Body of pancreas (tissue), 4 donors: Measurements from ENCODE around the gene NKAPL.

Experiments
- POLR2A ChIP-seq, 3 donors: fragments of 450-650 bp; IDR thresholded peaks; one replicate each; pipeline ENCODE4 v1.6.1; 2016; ENCODE audit warnings: antibody characterized with exemption in 3 of 3, mild to moderate bottlenecking in 2 of 3
- TF ChIP-seq, protein P1 (sequence below), 7 experiments: fragments of 450-650 bp in 4 of 7; fragments of 200-600 bp in 3 of 7; sonication (generic) in 3 of 7; IDR thresholded peaks; one replicate each; pipeline ENCODE4 v1.5.1; 2016 to 2019; ENCODE audit warnings: antibody characterized with exemption in 7 of 7

DNA sequence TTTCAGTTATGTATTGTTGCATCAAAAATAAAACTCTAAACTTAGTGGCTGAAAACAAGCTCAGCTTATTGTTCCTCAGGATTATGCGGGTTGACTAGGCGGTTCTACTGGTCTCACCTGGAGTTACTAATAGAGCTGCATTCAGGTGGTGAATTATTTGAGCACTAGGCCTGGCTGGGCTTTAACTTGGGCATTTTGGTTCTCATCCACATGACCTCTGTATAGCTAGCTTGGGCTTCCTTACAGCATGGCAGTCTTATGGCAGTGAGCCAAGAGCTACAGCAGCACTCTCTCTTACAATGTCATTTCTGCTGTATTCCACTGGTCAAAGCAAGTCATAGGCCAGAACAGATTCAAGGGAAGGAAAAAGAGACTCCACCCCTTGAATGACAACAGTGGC lies 23.8 kb downstream of the NKAPL start:
- TF ChIP-seq, protein P1, sequence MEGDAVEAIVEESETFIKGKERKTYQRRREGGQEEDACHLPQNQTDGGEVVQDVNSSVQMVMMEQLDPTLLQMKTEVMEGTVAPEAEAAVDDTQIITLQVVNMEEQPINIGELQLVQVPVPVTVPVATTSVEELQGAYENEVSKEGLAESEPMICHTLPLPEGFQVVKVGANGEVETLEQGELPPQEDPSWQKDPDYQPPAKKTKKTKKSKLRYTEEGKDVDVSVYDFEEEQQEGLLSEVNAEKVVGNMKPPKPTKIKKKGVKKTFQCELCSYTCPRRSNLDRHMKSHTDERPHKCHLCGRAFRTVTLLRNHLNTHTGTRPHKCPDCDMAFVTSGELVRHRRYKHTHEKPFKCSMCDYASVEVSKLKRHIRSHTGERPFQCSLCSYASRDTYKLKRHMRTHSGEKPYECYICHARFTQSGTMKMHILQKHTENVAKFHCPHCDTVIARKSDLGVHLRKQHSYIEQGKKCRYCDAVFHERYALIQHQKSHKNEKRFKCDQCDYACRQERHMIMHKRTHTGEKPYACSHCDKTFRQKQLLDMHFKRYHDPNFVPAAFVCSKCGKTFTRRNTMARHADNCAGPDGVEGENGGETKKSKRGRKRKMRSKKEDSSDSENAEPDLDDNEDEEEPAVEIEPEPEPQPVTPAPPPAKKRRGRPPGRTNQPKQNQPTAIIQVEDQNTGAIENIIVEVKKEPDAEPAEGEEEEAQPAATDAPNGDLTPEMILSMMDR (IDR thresholded peaks at IDR 0.05) = no peak
- TF ChIP-seq POLR2A (IDR thresholded peaks at IDR 0.05) = no peak
